EL (cell line): ENCODE data around the gene SURF2.
A peak's percentile ranks its signal among the peaks of the same experiment; 100 is the strongest.
"Not testable (repeated sequence)": the region's sequence is repeated elsewhere in the genome, so short reads cannot be mapped to it uniquely, and the experiment has no call there.

Experiments used
- DNase-seq: peaks from one replicate; pipeline ENCODE4 v3.0.0-alpha.2; 2016

SURF2 gene

GRCh38 chr9:133357656-133358055 is 1.3 kb downstream of the SURF2 start:
- no peak for DNase-seq

DNA sequence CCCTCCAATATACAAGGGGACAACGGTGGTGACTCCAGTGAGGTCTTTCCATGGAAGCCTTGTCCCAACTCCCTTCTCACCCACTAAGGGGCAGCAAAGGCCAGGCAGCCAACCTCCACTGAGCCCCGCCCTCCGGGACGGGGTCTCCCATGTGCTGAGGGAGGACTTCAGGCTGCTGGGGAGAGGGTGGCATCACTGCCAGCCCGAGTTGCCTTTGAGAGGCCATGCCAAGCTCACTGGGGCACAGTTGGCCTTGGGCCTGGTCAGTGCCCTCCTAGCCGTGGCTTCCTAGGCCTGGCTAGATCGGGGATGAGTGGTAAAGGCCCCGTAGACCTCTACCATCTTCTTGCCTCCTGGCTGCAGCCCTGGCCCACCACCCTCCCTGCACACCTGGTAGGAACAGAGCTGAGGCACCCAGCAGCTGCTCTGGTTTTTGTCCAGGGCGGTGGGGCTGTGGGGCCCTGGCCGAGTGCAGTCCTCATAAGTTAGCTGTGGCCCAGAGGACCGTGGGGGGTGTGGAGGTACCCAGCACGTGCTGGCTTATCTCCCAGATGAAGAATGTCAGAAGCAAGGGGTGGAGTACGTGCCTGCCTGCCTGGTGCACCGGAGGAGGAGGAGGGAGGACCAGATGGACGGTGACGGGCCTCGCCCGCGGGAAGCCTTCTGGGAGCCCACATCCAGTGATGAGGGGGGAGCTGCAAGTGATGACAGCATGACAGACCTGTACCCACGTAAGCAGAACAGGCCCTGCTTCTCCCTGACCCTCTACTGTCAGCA is 3.2 kb downstream of the SURF2 start:
- DNase-seq: no peak

GRCh38 chr9:133360400-133361393 is 4.3 kb downstream of the SURF2 start:
- DNase-seq: no peak

DNA sequence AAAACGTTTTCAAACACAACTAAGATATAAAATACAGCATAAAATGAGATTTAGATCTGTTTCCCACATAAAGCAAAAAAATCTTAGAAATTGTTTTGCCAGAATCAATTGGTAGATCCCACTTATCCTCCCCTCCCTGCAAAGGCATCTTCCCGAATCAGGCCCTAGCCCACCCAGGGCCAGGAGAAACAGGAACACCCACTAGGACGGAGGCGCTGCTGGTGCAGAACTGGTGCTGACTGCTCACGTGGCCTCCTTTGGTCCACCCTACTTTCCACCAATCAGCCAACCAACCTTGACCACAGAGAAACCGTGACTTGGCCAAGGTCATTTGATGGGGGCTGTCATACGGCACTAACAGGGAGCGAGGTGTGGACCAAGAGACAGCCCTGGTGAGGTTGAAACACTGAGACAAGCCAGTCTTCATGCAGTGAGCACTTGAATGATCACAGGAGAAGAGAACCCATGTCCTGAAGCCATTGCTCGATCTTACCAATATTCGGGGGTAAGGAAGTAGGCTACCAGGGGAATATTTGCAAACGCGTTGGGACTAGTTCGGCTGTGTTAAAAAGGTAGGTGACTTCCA is 5.2 kb downstream of the SURF2 start:
- no peak for DNase-seq

DNA sequence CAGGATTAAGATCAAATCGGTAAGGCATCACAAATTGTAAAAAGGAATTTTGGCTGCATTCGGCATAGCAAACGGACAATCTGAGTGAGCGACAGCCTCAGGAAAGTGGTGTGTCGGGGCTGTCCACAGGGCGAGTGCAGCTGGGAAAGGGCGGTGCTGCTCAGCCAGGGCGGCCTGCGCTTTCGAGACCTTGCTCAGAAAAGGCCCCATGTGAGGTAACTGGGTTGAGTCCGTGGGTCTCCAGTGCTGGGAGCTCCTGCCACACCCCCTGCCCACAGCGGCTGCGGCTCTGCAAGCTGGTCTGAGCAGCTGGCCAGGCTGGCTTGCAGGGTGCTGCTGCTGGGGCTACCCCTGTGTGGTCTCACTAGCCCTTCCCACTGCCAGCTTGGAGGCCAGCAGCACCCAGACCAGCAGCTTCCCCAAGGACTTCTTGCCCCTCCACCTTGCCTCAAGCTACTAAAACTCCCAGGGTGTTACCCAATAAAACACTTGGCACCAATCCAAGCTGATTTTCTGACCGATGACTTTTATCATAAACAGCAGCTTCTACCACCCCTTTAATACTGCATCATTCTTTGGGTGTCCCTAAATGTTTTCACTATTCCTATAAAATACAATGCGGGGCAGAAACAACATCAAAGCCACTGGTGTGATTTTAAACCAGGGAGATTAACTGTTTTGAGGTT is 6.2 kb downstream of the SURF2 start:
- DNase-seq: no peak

DNA sequence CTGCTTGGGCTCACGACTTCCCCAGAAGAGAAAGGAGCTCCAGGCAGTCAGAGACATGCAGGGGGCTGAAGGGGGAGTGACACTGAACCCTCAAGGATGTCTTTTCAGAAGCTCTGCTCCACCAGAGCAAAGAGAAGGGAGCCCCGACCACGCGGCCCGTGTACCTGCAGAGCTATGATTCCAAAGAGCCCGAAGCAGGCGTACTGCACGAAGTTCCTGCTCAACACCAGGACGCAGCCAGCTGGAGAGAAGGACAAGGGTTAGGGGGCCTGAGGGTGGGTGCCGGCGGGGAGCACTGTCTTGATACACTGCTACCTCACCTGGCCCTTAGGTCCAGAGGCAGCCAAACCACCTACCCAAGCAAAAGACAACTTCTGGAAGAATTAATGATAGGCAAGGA is 10.1 kb downstream of the SURF2 start:
- no peak for DNase-seq

DNA sequence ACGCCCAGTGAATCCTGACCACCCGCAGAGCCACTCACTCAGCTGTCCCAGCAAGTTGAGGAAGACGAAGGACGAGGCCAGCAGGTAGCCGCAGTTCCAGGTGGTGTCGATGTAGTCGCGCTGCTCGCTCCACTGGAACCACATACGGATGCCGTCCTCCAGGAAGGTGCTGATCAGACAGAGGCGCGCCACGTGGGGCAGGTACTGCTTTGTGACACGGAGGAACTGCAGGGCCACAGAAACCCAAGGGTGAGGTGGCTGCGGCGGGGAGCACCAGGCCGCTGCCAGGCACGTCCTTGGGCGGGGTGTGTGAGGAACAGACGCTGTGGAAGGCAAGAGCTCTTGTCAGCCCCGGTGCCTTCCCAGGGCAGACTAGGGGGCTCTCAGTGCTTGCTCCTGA is 10.9 kb downstream of the SURF2 start:
- DNase-seq: no peak

DNA sequence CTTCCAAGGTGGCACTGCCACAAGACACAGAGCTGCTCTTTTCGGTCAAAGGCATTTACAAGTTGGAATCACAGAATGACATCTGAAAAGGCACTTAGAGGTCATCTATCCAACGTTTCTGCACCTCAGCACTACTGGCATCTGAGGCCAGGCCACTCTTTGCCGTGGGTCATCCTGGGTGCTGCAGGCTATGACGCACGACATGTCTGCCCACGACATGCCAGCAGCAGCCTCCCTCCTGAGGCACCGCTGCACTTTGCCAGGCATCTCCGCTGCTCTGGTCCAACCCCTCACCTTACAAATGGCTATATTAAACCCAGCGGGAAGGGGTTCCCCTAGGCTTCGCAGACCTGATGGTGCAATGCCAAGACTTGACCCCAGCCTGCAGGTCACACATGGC is 11.4 kb downstream of the SURF2 start:
- DNase-seq: no peak

- DNase-seq: no peak
Observed at GRCh38 chr9:133368249-133368881, 12.0 kb downstream of the SURF2 start.

GRCh38 chr9:133369422-133369821 is 13.1 kb downstream of the SURF2 start:
- no peak for DNase-seq

GRCh38 chr9:133369933-133370332 is 13.6 kb downstream of the SURF2 start:
- DNase-seq: no peak

DNA sequence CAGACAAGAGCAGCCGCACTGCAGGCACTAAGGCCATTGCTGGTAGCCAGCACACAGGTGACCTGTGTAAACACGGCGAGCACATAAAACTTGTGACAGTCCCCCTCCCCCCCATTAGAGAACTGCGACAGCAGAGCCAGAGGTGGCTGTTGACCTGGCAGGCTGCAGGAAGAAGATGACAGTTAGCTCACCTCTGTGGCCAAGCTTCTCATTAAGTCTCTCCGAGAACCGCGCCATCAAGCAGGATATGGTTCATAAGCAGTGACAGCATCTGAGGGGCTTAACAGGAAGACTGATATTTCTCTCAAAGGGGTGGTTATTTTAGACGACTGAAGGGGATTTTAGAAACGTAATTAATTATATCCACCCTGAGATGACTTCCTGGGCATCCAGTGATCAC is 14.3 kb downstream of the SURF2 start:
- no peak for DNase-seq

GRCh38 chr9:133371261-133371711 is 14.9 kb downstream of the SURF2 start:
- DNase-seq: no peak

DNA sequence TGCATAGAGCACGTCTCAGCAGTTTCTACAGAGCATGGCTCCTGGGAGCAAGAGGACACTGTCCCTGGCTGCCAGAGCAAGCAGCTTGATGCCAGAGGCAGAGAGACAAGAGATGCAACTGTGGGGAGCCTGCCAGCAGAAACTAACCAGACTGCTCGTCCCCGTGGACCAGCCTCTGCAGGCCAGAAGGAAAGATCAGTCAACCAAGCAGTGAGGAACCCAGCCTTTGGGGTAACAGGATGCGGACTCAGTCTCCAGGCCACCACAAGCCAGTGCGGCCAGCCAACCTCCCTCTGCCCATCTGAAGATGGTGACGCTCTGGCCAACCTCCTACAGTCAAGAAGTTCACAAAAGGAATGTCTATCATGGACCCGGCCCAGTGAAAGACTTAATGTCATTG is 15.8 kb downstream of the SURF2 start:
- no peak for DNase-seq

- DNase-seq: peak; percentile 71
Observed at GRCh38 chr9:133374612-133375115, 18.3 kb downstream of the SURF2 start.

GRCh38 chr9:133375116-133375723 is 18.9 kb downstream of the SURF2 start:
- DNase-seq: peak; percentile 58

GRCh38 chr9:133375724-133376654 is 19.6 kb downstream of the SURF2 start, which contains the start of the genes STKLD1 and SURF4:
Gene STKLD1, plus strand, starts transcription at chr9:133376366. Its CDS starts 108 bp downstream, at chr9:133376474.
Gene SURF4, minus strand, starts transcription at chr9:133376060. Its CDS starts 91 bp downstream, at chr9:133375969.
- peak; percentile 96 for DNase-seq

DNA sequence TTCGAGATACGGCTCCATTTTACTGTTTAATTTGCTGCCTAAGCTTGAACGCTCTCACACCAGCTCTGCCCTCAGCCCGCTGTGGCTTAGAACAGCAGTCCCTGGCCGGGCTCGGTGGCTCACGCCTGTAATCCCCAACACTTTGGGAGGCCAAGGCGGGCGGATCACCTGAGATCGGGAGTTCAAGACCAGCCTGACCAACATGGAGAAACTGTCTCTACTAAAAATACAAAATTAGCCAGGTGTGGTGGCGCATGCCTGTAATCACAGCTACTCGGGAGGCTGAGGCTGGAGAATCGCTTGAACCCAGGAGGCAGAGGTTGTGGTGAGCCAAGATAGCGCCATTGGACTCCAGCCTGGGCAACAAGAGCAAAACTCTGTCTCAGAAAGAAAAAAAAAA is 20.9 kb downstream of the SURF2 start:
- DNase-seq: not testable (repeated sequence)

- DNase-seq: no peak
Observed at GRCh38 chr9:133377721-133378216, 21.4 kb downstream of the SURF2 start.

GRCh38 chr9:133378408-133378962 is 22.1 kb downstream of the SURF2 start:
- no peak for DNase-seq
